Stomach (tissue), 9 donors: Measurements from ENCODE around the gene TMEM255B. TPM values are rescaled to one million over a fixed set of nuclear protein-coding genes. Genes with fewer than 3 reads are reported as not detected.

Experiments
- DNase-seq, 2 donors: peaks; one replicate each; pipeline versions ENCODE4 v3.0.0 to v3.0.0-alpha.2; 2013 to 2019
- H3K27ac ChIP-seq, 5 donors: fragments of 200-600 bp in 4 of 5; sonication (generic) in 4 of 5; one replicate each; pipeline ENCODE4 v1.5.1; 2013 to 2019; ENCODE audit warnings: mild to moderate bottlenecking in 1 of 5, moderate library complexity in 1 of 5
- H3K27me3 ChIP-seq, 3 donors: fragments of 200-600 bp; sonication (generic); one replicate each; pipeline ENCODE4 v1.5.1; 2017 to 2019; ENCODE audit warnings: mixed run types in 1 of 3
- H3K36me3 ChIP-seq, 4 donors: fragments of 200-600 bp; sonication (generic); 1 replicate in 3 of 4; 2 replicates in 1 of 4; pipeline ENCODE4 v1.5.1; 2016 to 2019
- H3K4me1 ChIP-seq, 4 donors: fragments of 200-600 bp; sonication (generic); one replicate each; pipeline ENCODE4 v1.5.1; 2016 to 2019
- H3K4me3 ChIP-seq, 4 donors: fragments of 200-600 bp; sonication (generic) in 3 of 4; one replicate each; pipeline ENCODE4 v1.5.1; 2016 to 2019; ENCODE audit warnings: mild to moderate bottlenecking in 1 of 4
- H3K9me3 ChIP-seq, 4 donors: fragments of 200-600 bp; sonication (generic); one replicate each; pipeline ENCODE4 v1.5.1; 2016 to 2019
- CTCF ChIP-seq, 7 experiments: fragments of 450-650 bp in 4 of 7; fragments of 200-600 bp in 3 of 7; sonication (generic) in 3 of 7; IDR thresholded peaks; one replicate each; pipeline ENCODE4 v1.5.1; 2016 to 2019; ENCODE audit warnings: antibody characterized with exemption in 7 of 7, control low read depth in 2 of 7, mild to moderate bottlenecking in 1 of 7
- EP300 ChIP-seq: sonication (generic); formaldehyde crosslinking; IDR thresholded peaks from one replicate; pipeline ENCODE4 v1.6.1; 2017; ENCODE audit warnings: antibody characterized with exemption
- POLR2A ChIP-seq, 4 donors: fragments of 450-650 bp; IDR thresholded peaks; one replicate each; pipeline ENCODE4 v1.6.1; 2016; ENCODE audit warnings: antibody characterized with exemption in 4 of 4, control low read depth in 2 of 4, mild to moderate bottlenecking in 1 of 4, moderate library complexity in 1 of 4
- POLR2AphosphoS5 ChIP-seq, 3 donors: sonication (generic); formaldehyde crosslinking; IDR thresholded peaks; one replicate each; pipeline ENCODE4 v1.6.1; 2016; ENCODE audit warnings: antibody characterized with exemption in 3 of 3
- WGBS, 5 donors: extraction: QIAGEN DNeasy Blood & Tissue Kit in 3 of 5; methylation state at CpG; one replicate each; pipeline versions ENCODE4 v1.1.5 to v1.1.7; 2013 to 2018; 5-methylcytosine and 5-hydroxymethylcytosine counted together
- intact Hi-C: fragments of 100-400 bp; cut with DNase I; formaldehyde crosslinking; loops from one replicate; pipeline ENCODE4 v1.15.1; 2023; ENCODE audit warnings: low total_unique reads
- polyA plus RNA-seq, 3 donors: library from polyadenylated mRNA; stranded (reverse); fragments of 200-250 nt; gene quantifications; one replicate each; pipeline ENCODE4 v1.2.3, GENCODE V29; 2013
- total RNA-seq, 5 donors: library from RNA; depleted of rRNA; stranded (reverse); fragments of >200 nt; gene quantifications; one replicate each; pipeline versions ENCODE4 v1.1.0 to v1.2.3, GENCODE V29; 2014 to 2016
- donor health status: healthy with polysubstance abuse.
- donor health status: Bipolar disorder and iron deficiency.
- donor health status: healthy.

The TMEM255B gene
- total and polyA plus RNA-seq, 8 donors, result 1.3 to 7.9 (median 4.6) TPM; not detected in 1

- no peak overlapping the region for H3K27ac ChIP-seq
- intact Hi-C loops, result no loop called here
Observed at GRCh38 chr13:113754691-113755090, 4.3 kb upstream of the TMEM255B start.

DNA sequence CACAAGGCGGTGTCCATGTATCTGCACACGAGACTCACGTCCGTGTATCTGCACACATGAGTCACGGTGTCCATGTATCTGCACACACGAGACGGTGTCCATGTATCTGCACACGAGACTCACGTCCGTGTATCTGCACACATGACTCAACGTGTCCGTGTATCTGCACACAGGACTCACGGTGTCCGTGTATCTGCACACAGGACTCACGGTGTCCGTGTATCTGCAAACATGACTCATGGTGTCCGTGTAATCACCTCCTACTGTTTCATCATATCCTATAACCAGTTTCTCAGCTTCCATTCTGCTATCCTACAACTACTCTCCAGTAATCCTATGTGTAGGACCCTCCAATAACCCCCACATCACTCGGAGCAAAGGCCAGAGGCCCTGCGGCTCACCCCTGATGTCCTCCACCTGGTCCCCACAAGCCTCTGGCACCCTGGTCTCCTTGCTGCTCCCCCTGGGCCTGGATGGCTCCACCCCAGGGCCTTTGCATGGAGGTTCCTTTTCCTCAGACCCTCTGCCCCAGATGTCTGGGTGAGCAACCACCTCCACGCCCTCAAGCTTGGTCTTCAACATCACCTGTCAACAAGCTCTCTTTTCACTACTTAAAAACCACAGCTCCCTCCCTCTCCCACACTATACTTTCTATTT is 2.5 kb upstream of the TMEM255B start:
- peaks cover 7 to 23% (median 19%) of the 10 kb centered on the region in 4 donors for H3K4me1 ChIP-seq
- H3K36me3 ChIP-seq, result no peaks in the 10 kb centered on the region
- intact Hi-C loops, result no loop called here
- no peak overlapping the region for H3K4me3 ChIP-seq
- no peak overlapping the region for H3K27ac ChIP-seq
- H3K27me3 ChIP-seq, result peaks cover 0 to 32% (median 14%) of the 10 kb centered on the region in 3 donors
- no peaks in the 10 kb centered on the region for H3K9me3 ChIP-seq
- no peak for TF ChIP-seq EP300
- TF ChIP-seq POLR2AphosphoS5 (IDR thresholded peaks at IDR 0.05), result no peak
- TF ChIP-seq CTCF (IDR thresholded peaks at IDR 0.05), result no peak
- TF ChIP-seq POLR2A (IDR thresholded peaks at IDR 0.05), result no peak
- no peak for DNase-seq
- WGBS, 5 donors, result 89 to 96% (median 90%) methylated on average over 20 of the region's 20 CpGs

More at GRCh38 chr13:113754691-113755090, 4.3 kb upstream of the TMEM255B start:
- no peak for DNase-seq
- H3K36me3 ChIP-seq, result no peaks in the 10 kb centered on the region
- no peak for TF ChIP-seq CTCF (IDR thresholded peaks at IDR 0.05)
- no peak for TF ChIP-seq POLR2A (IDR thresholded peaks at IDR 0.05)
- TF ChIP-seq POLR2AphosphoS5 (IDR thresholded peaks at IDR 0.05), result no peak
- no peak for TF ChIP-seq EP300
- H3K4me1 ChIP-seq, result peaks cover 7 to 20% (median 16%) of the 10 kb centered on the region in 4 donors
- H3K4me3 ChIP-seq, result no peak overlapping the region
- WGBS, 5 donors, result 75 to 83% (median 79%) methylated on average over 15 of the region's 15 CpGs
- peaks cover 0 to 13% (median 4%) of the 10 kb centered on the region in 3 donors for H3K27me3 ChIP-seq
- no peaks in the 10 kb centered on the region for H3K9me3 ChIP-seq

DNA sequence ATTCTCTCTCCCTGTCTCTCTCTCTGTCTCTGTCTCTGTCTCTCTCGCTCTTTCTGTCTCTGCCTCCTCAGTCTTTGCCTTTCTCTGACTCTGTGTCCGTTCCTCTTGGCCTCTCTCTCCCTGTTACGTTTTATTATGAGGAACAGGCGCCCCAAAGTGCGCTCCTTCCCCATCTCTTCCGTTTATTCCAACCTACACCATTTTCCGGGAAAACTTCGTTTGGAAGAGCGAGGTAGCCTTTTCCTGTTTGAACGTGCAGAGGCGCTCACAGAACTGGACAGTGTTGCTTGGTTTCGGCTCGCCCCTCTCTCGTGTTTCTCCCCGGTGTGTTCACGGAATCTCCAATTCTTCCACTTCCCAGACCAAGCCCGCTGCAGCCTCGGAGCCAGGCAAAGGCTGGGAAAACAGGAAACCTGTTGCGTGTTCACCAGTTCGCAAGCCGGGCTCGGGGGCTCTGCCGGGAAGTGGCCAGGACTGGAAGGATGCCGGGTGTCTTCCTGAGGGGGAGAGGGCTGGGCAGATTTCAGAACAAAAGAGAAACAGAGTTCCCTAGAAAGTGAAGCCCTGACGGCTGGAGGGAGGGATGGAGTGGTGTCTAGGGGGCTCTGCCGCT is 605 bp downstream of the TMEM255B start:
- H3K4me1 ChIP-seq, result peaks cover 7 to 23% (median 19%) of the 10 kb centered on the region in 4 donors
- DNase-seq, result peak; percentile 25 to 43
- H3K27me3 ChIP-seq, result peaks cover 0 to 51% (median 18%) of the 10 kb centered on the region in 3 donors
- H3K27ac ChIP-seq, result peak overlapping the region in 4 of 5 donors; percentile 75 to 88 (median 85)
- no peaks in the 10 kb centered on the region for H3K9me3 ChIP-seq
- intact Hi-C loops, result no loop called here
- WGBS, 5 donors, result 0 to 2% (median 1%) methylated on average over 26 of the region's 26 CpGs
- H3K4me3 ChIP-seq, result peak overlapping the region; percentile 65 to 85 (median 76)
- H3K36me3 ChIP-seq, result no peaks in the 10 kb centered on the region
- peak; percentile 11 for TF ChIP-seq EP300
- peak in 1 of 3 donors; percentile 27 for TF ChIP-seq POLR2AphosphoS5 (IDR thresholded peaks at IDR 0.05)
- TF ChIP-seq CTCF (IDR thresholded peaks at IDR 0.05), result no peak
- TF ChIP-seq POLR2A (IDR thresholded peaks at IDR 0.05), result no peak

DNA sequence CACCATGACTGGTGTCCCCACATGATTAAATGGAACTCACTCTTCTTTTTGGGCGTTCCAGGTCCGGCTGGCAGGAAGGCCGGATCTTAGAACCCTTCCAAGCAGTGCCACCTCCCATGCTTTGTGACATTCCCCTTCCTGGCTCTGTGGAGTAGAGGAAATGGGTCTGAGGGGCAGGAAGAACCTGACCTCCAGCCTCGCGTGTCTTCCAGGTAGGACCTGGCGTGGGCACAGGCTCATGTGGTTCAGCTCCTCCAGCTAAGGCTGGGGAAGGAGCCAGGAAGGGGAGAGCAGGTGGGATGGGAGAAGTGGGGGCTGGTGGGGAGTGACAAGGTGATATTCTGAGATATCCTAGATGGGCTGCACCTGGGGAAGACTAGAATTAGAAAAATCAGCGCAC is 2.1 kb downstream of the TMEM255B start:
- Histone ChIP-seq H3K27me3 (peaks cover 0 to 53% (median 18%) of the 10 kb centered on the region in 3 donors), H3K36me3 (no peaks in the 10 kb centered on the region), H3K9me3 (no peaks in the 10 kb centered on the region), H3K4me1 (peaks cover 7 to 23% (median 19%) of the 10 kb centered on the region in 4 donors), H3K27ac (no peak overlapping the region), H3K4me3 (no peak overlapping the region)
- 77 to 89% (median 85%) methylated on average over 7 of the region's 7 CpGs for WGBS, 5 donors
- DNase-seq, result peak in 1 of 2 donors; percentile 14
- no peak for TF ChIP-seq EP300
- TF ChIP-seq POLR2AphosphoS5 (IDR thresholded peaks at IDR 0.05), result no peak
- TF ChIP-seq CTCF (IDR thresholded peaks at IDR 0.05), result no peak
- TF ChIP-seq POLR2A (IDR thresholded peaks at IDR 0.05), result no peak
- intact Hi-C loops, result no loop called here
